Body of pancreas (tissue), 4 donors: ENCODE data around the gene IBTK. TPM values are rescaled to one million over a fixed set of nuclear protein-coding genes. Genes with fewer than 3 reads are reported as not detected.

Experiments used
- ATAC-seq: fragments of 150-250 bp; one replicate; pipeline ENCODE4 v1.9.1; 2016
- DNase-seq, 4 donors: peaks; one replicate each; pipeline ENCODE4 v3.0.0-alpha.2; 2019
- H3K27ac ChIP-seq, 4 donors: fragments of 200-600 bp; sonication (generic); 1 replicate in 3 of 4; 2 replicates in 1 of 4; pipeline versions ENCODE4 v1.5.1 to v1.6.1; 2016 to 2019; ENCODE audit warnings: mild to moderate bottlenecking in 1 of 4, mixed read lengths in 1 of 4, moderate library complexity in 1 of 4
- H3K27me3 ChIP-seq, 2 donors: fragments of 200-600 bp; sonication (generic); one replicate each; pipeline ENCODE4 v1.6.0; 2016; ENCODE audit warnings: mild to moderate bottlenecking in 1 of 2
- H3K36me3 ChIP-seq, 2 donors: fragments of 200-600 bp; sonication (generic); replicated peaks in 1 of 2; 2 replicates each; pipeline ENCODE4 v1.5.1; 2016; ENCODE audit warnings: low read depth in 2 of 2; ENCODE audit not compliant: insufficient read depth in 1 of 2
- H3K4me1 ChIP-seq: fragments of 200-600 bp; sonication (generic); one replicate; pipeline ENCODE4 v1.6.0; 2016
- H3K4me3 ChIP-seq, 2 donors: fragments of 200-600 bp; sonication (generic); 1 replicate in 1 of 2; 2 replicates in 1 of 2; pipeline ENCODE4 v1.5.1; 2016 to 2019
- H3K9me3 ChIP-seq, 3 donors: fragments of 200-600 bp; sonication (generic); 1 replicate in 2 of 3; 2 replicates in 1 of 3; pipeline ENCODE4 v1.5.1; 2016
- POLR2A ChIP-seq, 3 donors: fragments of 450-650 bp; IDR thresholded peaks; one replicate each; pipeline ENCODE4 v1.6.1; 2016; ENCODE audit warnings: antibody characterized with exemption in 3 of 3, mild to moderate bottlenecking in 2 of 3
- WGBS, 2 donors: methylation state at CpG; one replicate each; pipeline ENCODE4 v1.1.5; 2017; 5-methylcytosine and 5-hydroxymethylcytosine counted together
- intact Hi-C: fragments of 100-400 bp; cut with DNase I; formaldehyde crosslinking; loops from one replicate; pipeline ENCODE4 v1.15.1; 2023
- total RNA-seq, 2 donors: library from RNA; depleted of rRNA; stranded (reverse); fragments of >200 nt; gene quantifications; one replicate each; pipeline ENCODE4 v1.1.0, GENCODE V29; 2016
- TF ChIP-seq, protein P1 (sequence below), 7 experiments: fragments of 450-650 bp in 4 of 7; fragments of 200-600 bp in 3 of 7; sonication (generic) in 3 of 7; IDR thresholded peaks; one replicate each; pipeline ENCODE4 v1.5.1; 2016 to 2019; ENCODE audit warnings: antibody characterized with exemption in 7 of 7

Gene IBTK
- total RNA-seq, 2 donors from 2014 or later: 18.8 to 27.2 TPM

- H3K4me3 ChIP-seq: no peak overlapping the region
- 93 to 94% methylated on average over 2 of the region's 2 CpGs for WGBS, 2 donors
- H3K27me3 ChIP-seq: no peaks in the 10 kb centered on the region
- DNase-seq: no peak
- peaks cover 42% of the 10 kb centered on the region for H3K4me1 ChIP-seq
- no peaks in the 10 kb centered on the region for H3K36me3 ChIP-seq
- no peak for ATAC-seq
- H3K27ac ChIP-seq: no peak overlapping the region
- intact Hi-C loops: no loop called here
- H3K9me3 ChIP-seq: no peaks in the 10 kb centered on the region
- TF ChIP-seq POLR2A (IDR thresholded peaks at IDR 0.05): no peak
- TF ChIP-seq, protein P1, sequence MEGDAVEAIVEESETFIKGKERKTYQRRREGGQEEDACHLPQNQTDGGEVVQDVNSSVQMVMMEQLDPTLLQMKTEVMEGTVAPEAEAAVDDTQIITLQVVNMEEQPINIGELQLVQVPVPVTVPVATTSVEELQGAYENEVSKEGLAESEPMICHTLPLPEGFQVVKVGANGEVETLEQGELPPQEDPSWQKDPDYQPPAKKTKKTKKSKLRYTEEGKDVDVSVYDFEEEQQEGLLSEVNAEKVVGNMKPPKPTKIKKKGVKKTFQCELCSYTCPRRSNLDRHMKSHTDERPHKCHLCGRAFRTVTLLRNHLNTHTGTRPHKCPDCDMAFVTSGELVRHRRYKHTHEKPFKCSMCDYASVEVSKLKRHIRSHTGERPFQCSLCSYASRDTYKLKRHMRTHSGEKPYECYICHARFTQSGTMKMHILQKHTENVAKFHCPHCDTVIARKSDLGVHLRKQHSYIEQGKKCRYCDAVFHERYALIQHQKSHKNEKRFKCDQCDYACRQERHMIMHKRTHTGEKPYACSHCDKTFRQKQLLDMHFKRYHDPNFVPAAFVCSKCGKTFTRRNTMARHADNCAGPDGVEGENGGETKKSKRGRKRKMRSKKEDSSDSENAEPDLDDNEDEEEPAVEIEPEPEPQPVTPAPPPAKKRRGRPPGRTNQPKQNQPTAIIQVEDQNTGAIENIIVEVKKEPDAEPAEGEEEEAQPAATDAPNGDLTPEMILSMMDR (IDR thresholded peaks at IDR 0.05): no peak
These were observed 7.9 kb downstream of the IBTK start for GRCh38 chr6:82239597-82239996.

- Histone ChIP-seq H3K4me3 (no peak overlapping the region), H3K36me3 (peaks cover 0 to 2% of the 10 kb centered on the region in 2 donors)
- no peak for DNase-seq
These were observed 10.5 kb downstream of the IBTK start for GRCh38 chr6:82237013-82237412.

GRCh38 chr6:82227770-82228169, 19.8 kb downstream of the IBTK start:
- peaks cover 8% of the 10 kb centered on the region for H3K4me1 ChIP-seq
- no peaks in the 10 kb centered on the region for H3K9me3 ChIP-seq
- no peak overlapping the region for H3K4me3 ChIP-seq
- peaks cover 5 to 22% of the 10 kb centered on the region in 2 donors for H3K36me3 ChIP-seq
- H3K27me3 ChIP-seq: no peaks in the 10 kb centered on the region
- DNase-seq (no peak), ATAC-seq (no peak)
- TF ChIP-seq, protein P1 (IDR thresholded peaks at IDR 0.05): no peak
- intact Hi-C loops: no loop called here
- WGBS, 2 donors: 82 to 100% methylated on average over 1 of the region's 1 CpG
- no peak overlapping the region for H3K27ac ChIP-seq

More at GRCh38 chr6:82237013-82237412, 10.5 kb downstream of the IBTK start:
- Histone ChIP-seq H3K27ac (no peak overlapping the region), H3K4me1 (peaks cover 25% of the 10 kb centered on the region), H3K9me3 (no peaks in the 10 kb centered on the region), H3K27me3 (no peaks in the 10 kb centered on the region)
- TF ChIP-seq, protein P1 (IDR thresholded peaks at IDR 0.05): no peak
- no peak for TF ChIP-seq POLR2A (IDR thresholded peaks at IDR 0.05)
- 71 to 90% methylated on average over 1 of the region's 1 CpG for WGBS, 2 donors
- intact Hi-C loops: no loop called here
- ATAC-seq: no peak

- no peaks in the 10 kb centered on the region for H3K4me1 ChIP-seq
- H3K27me3 ChIP-seq: no peaks in the 10 kb centered on the region
- 90 to 92% methylated on average over 2 of the region's 2 CpGs for WGBS, 2 donors
- H3K9me3 ChIP-seq: no peaks in the 10 kb centered on the region
- ATAC-seq (no peak), DNase-seq (no peak)
- H3K27ac ChIP-seq: no peak overlapping the region
- H3K36me3 ChIP-seq: peaks cover 7 to 25% of the 10 kb centered on the region in 2 donors
- TF ChIP-seq, protein P1 (IDR thresholded peaks at IDR 0.05): no peak
- no peak for TF ChIP-seq POLR2A (IDR thresholded peaks at IDR 0.05)
- H3K4me3 ChIP-seq: no peak overlapping the region
- intact Hi-C loops: no loop called here
These were observed 27.4 kb downstream of the IBTK start for GRCh38 chr6:82220167-82220566.

DNA sequence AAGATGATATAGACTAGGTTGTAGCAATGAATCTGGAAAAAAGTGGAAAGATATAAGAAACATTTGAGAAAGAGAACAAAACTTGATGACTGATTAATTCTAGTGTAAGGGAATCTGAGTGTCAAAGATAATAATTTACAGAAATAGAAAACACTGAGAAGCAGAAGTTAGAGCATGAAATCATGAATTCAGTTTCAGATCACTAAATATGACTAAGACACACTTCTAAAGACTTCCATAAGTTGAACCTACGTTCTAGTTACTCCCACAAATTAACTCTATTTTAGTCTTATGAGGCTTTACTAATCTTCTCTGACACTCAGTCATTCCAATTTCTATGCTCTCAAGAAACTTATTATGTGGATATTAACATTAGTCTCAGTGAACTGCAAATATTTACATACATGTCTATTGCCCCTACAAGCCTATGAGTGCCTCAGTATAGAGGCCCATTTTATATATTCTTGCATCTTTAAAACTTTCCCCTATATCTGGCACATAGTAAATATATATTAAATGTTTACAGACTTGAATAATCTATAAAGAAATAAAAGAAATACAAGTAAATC, 30.4 kb downstream of the IBTK start:
- intact Hi-C loops: no loop called here
- no peaks in the 10 kb centered on the region for H3K27me3 ChIP-seq
- H3K27ac ChIP-seq: peak overlapping the region in 1 of 4 donors; percentile 1
- DNase-seq (no peak), ATAC-seq (no peak)
- no peak overlapping the region for H3K4me3 ChIP-seq
- H3K36me3 ChIP-seq: peaks cover 14 to 23% of the 10 kb centered on the region in 2 donors
- H3K9me3 ChIP-seq: no peaks in the 10 kb centered on the region
- 61 to 87% methylated on average over 1 of the region's 1 CpG for WGBS, 2 donors
- no peak for TF ChIP-seq POLR2A (IDR thresholded peaks at IDR 0.05)
- TF ChIP-seq, protein P1 (IDR thresholded peaks at IDR 0.05): no peak
- H3K4me1 ChIP-seq: no peaks in the 10 kb centered on the region
